AG08395 (cell line): Measurements from ENCODE around the gene BICD1.
A peak's percentile ranks its signal among the peaks of the same experiment; 100 is the strongest.
"Not testable (repeated sequence)": the region's sequence is repeated elsewhere in the genome, so short reads cannot be mapped to it uniquely, and the experiment has no call there.

ENCODE experiments used
- DNase-seq: peaks from one replicate; pipeline ENCODE4 v3.0.0; 2012; ENCODE audit warnings: mixed read lengths, low spot score

BICD1 gene

DNA sequence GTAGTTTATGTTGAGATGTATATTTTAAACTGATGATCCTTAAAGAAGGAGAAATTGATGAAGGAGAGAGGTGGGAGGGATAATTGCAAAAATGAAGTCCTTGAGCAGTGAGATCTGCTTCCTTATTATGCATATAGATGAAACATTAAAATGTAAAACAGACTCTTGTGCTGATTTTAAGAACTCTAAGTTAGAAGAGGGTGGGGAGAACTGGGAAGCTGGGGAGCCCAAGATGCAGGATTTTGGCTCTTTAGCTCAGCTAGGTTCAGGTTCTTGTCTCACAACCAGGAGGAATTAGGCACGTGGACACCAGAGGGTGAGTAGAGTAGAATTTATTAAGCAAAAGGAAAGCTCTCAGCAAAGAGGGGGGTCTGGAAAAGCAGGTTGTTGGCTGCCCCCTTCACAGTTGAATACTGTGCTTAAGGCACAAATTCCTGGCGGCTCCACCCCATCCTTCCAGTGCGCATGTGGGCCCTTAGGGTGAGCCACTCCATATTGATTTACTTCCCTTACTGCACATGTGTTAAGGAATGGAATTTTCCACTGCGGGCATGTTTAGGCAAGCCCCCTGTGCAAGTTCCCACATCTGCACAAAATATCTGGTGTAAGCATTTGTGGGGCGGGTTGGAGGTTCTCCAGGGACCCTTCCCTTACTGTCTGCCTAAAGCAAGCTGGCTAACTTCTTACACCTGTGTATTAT lies 141.9 kb downstream of the BICD1 start:
- DNase-seq = no peak

- peak; percentile 10 for DNase-seq
Observed at GRCh38 chr12:32249777-32250176, 143.1 kb downstream of the BICD1 start.

DNA sequence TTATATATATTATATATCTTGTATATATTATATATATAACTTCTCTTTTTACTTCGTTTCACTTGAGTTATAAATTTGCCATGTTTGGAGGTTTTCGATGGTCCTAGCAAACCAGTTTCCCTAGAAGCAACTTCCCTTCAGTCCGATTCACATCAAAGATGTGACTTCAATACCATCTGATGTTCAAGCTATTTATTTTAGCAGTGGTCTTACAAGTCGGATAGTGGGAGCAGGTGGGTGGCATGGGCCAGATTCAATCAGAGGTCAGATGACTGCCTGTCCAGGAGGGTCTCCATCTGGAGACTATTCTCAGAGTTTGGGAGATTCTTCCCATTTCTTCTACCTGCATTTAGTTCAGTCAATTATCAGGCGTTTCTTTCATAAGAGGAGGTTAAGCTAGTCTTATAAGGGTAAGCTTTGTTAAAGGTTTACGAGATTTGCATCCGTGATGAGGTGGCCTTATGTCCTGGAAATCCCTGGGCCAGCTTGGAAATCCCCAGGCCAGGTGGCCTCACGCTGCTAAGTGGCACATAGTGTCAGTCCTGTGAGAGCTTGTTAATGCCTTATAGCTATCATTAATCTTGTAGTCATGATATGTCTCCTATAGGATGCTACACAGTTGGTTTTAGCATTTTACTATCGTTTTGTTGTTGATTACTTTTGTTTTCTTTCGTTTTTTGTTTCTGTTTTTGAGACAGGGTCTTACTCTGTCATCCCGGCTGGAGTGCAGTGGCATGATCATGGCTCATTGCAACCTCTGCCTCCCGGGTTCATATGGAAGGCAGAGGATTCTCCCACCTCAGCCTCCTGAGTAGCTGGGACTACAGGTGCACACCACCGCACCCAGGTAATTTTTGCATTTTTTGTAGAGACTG lies 145.8 kb downstream of the BICD1 start:
- no peak for DNase-seq

GRCh38 chr12:32253154-32253790 lies 146.6 kb downstream of the BICD1 start:
- DNase-seq = no peak

- DNase-seq = no peak
Observed at GRCh38 chr12:32254260-32254956, 147.8 kb downstream of the BICD1 start.

GRCh38 chr12:32255588-32255987 lies 148.9 kb downstream of the BICD1 start:
- DNase-seq = no peak

DNA sequence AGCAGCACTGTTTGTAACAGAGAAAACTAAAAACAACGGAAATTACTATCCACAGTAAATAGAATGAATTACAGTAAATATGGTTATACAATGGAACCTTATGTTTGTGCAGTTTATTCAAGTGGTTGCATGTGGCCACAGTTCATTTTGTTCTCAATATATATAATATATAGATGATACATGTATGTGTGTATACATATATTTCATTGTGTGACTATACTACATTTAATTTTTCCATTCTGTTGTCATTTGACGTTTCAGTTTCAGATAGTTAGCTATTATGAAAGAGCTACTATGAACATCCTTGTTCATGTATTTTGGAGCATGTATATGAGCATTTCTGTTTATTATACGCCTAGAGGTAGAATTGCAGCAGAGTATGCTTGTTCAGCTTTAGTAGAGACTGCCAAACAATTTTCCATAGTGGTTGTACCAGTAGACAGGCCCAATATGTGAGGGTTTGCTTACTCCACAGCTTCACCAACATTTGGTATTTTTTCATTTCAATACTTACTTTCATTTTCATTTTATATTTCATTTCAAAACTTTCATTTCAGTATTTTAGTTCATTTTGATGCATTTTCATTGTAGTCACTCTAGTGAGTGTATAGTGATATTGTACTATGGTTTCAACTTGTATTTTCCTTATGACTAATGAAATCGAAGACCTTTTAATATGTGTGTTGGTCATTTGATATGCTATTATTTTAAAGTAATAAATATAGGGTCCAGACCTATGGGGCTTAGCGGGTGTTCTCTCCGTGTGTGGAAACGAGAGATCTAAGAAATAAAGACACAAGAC lies 151.2 kb downstream of the BICD1 start:
- DNase-seq = no peak

GRCh38 chr12:32260696-32261095 lies 154.0 kb downstream of the BICD1 start:
- no peak for DNase-seq

DNA sequence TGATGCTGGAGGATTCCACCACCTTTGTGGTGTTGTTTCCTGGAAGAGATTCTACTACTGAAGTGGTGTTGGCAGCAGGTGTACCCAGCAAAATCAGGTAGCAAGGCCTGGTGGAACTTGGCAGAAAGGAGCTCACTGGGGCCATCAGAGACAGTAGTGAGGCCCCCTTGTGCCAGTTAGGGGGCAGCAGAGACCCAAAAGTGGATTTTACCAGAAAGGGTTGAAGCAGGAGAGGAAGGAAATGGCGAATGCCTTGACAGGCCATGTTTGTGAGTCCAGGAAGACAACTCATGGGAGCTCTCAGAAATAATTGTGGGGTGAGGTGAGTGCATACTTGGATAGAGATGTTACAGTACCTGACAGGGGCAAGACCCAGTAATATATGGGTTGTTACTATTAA lies 155.0 kb downstream of the BICD1 start:
- DNase-seq = no peak

- DNase-seq = no peak
Observed at GRCh38 chr12:32264961-32265360, 158.3 kb downstream of the BICD1 start.

- no peak for DNase-seq
Observed at GRCh38 chr12:32265456-32265855, 158.8 kb downstream of the BICD1 start.

DNA sequence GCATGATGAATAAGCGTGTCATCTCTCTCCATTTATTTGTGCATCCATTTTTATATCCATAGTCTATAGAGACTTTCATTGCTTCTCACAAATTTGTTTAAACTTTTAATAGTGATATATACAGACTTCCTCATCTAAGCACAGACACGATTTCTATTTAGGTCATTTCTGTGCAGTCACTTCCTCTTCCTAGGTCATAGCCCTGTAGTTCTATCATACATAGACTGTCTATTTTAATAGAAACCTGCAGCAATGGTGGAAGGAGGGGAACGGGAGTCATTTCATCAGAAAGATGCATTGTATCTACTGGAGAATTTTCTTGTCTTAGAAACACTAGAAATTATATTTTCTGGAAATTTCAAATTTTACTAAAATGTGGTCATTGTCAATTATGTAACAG lies 159.3 kb downstream of the BICD1 start:
- no peak for DNase-seq

DNA sequence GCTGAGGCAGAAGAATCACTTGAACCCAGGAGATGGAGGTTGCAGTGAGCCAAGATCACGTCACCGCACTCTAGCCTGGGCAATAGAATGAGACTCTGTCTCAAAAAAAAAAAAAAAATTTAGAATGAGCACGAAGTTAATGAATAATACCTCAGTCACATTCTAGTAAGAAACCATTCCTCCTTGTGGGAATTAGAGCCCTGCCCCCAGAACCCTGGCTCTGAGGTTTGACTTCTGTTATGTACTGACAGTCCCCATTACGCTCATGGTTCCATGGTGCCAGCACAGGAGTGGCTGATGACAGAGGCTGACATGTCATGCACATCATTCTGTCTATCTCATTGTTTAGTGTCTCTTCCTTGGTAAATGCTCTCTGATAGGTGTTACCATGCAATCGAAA lies 160.1 kb downstream of the BICD1 start:
- no peak for DNase-seq

GRCh38 chr12:32270818-32271710 lies 164.4 kb downstream of the BICD1 start:
- no peak for DNase-seq

- no peak for DNase-seq
Observed at GRCh38 chr12:32272465-32272864, 165.8 kb downstream of the BICD1 start.

DNA sequence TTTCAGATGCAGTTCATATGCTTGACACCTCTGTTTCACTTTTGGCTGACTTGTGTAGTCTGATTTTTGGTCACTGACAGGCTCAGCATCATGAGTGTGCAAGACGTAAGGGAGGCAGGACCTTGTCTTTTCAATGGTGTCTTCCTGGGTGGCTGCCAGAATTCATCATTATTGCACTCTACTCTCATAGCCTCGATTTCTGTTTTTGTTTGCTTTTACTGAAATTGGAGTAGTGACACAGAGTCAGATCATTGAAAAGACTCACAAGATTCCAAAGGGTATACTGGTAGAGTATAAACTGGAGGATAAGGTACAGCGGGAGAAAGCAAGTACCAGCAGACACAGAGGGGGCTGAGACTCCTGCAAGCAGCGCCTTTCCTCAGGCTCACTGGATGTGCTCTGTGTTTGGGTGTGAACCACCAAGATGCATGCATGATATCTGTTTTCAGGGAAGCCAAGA lies 166.4 kb downstream of the BICD1 start:
- no peak for DNase-seq

DNA sequence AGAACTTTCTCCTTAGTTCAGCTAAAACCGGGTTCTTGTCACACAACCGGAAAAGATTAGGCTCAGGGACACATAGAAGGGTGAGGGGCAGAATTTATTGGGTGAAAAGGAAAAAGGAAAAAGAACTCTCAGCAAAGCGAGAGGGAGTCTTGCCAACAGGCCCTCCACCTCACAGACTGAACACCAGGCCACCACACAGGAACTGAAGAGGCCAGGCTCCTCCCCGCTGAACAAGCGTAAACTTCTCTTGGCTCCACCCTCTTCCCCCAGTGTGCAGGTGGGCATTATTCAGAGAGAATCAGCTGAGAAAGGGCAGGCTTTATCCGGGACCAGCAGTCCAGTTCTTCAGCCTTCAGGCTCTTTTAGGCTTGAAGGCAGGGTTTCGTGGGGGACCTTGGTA lies 167.1 kb downstream of the BICD1 start:
- DNase-seq = no peak

- no peak for DNase-seq
Observed at GRCh38 chr12:32274665-32275064, 168.0 kb downstream of the BICD1 start.

DNA sequence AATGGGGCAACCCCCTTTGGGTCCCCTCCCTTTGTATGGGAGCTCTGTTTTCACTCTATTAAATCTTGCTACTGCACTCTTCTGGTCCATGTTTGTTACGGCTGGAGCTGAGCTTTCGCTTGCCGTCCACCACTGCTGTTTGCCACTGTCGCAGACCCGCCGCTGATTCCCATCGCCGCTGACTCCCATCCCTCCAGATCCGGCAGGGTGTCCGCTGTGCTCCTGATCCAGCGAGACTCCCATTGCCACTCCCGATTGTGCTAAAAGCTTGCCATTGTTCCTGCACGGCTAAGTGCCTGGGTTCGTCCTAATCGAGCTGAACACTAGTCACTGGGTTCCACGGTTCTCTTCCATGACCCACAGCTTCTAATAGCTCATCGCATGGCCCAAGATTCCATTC lies 168.9 kb downstream of the BICD1 start:
- DNase-seq = not testable (repeated sequence)

GRCh38 chr12:32277774-32278173 lies 171.1 kb downstream of the BICD1 start:
- no peak for DNase-seq
